Activated CD4-positive, alpha-beta T cell treated with anti-CD3 and anti-CD28 coated beads, Interleukin-2, amount 10 ng/mL, durations not matched to agents 7 days and 5 days (primary cell): Measurements from ENCODE around the gene ABCG1. TPM values are rescaled to one million over a fixed set of nuclear protein-coding genes. Genes with fewer than 3 reads are reported as not detected.

Source experiments
- CTCF ChIA-PET: fragments of 350-600 bp; sonication (Branson Sonifier 250); formaldehyde crosslinking; loops from one replicate; lab custom pipeline; 2021; ENCODE audit warnings: antibody characterized with exemption; lab: Charles Lee
- POLR2A ChIA-PET: fragments of 350-600 bp; sonication (Branson Sonifier 250); formaldehyde crosslinking; loops from one replicate; lab custom pipeline; 2021; ENCODE audit warnings: antibody characterized with exemption; lab: Charles Lee
- DNase-seq: peaks from one replicate; pipeline ENCODE4 v3.0.0-alpha.2; 2020
- H3K27ac Mint-ChIP-seq: one replicate; pipeline ENCODE4 v1.8.0; 2021; ENCODE audit warnings: mild to moderate bottlenecking, moderate library complexity, mixed read lengths
- H3K27me3 Mint-ChIP-seq: one replicate; pipeline ENCODE4 v1.8.0; 2021; ENCODE audit warnings: mixed read lengths
- H3K36me3 Mint-ChIP-seq: one replicate; pipeline ENCODE4 v1.8.0; 2021; ENCODE audit warnings: low read depth, mixed read lengths
- H3K4me1 Mint-ChIP-seq: one replicate; pipeline ENCODE4 v1.8.0; 2021; ENCODE audit warnings: mixed read lengths
- H3K4me3 Mint-ChIP-seq: one replicate; pipeline ENCODE4 v1.8.0; 2021; ENCODE audit warnings: mild to moderate bottlenecking, moderate library complexity, mixed read lengths
- H3K9me3 Mint-ChIP-seq: one replicate; pipeline ENCODE4 v1.8.0; 2021; ENCODE audit warnings: mixed read lengths
- total RNA-seq, 2 experiments: library from RNA; stranded (reverse); gene quantifications; one replicate each; pipeline ENCODE4 v1.2.3, GENCODE V29; 2021

The ABCG1 gene
- total RNA-seq, 2 experiments from 2014 or later: 10.2 to 12.3 TPM

- Mint-ChIP-seq H3K4me1 (peaks cover 2% of the 10 kb centered on the region), H3K9me3 (no peaks in the 10 kb centered on the region), H3K27ac (no peak overlapping the region), H3K36me3 (no peaks in the 10 kb centered on the region), H3K4me3 (no peak overlapping the region), H3K27me3 (no peaks in the 10 kb centered on the region)
- ChIA-PET CTCF (no interaction called here), POLR2A (no interaction called here)
- no peak for DNase-seq
Observed at GRCh38 chr21:42343556-42343955, 124.6 kb downstream of the ABCG1 start.

GRCh38 chr21:42343963-42344510, 125.1 kb downstream of the ABCG1 start:
- no peak overlapping the region for H3K27ac Mint-ChIP-seq
- H3K4me1 Mint-ChIP-seq: no peaks in the 10 kb centered on the region
- POLR2A ChIA-PET: no interaction called here
- no peaks in the 10 kb centered on the region for H3K9me3 Mint-ChIP-seq
- CTCF ChIA-PET: no interaction called here
- H3K27me3 Mint-ChIP-seq: no peaks in the 10 kb centered on the region
- no peaks in the 10 kb centered on the region for H3K36me3 Mint-ChIP-seq
- no peak for DNase-seq
- H3K4me3 Mint-ChIP-seq: no peak overlapping the region

GRCh38 chr21:42344631-42345030, 125.7 kb downstream of the ABCG1 start:
- Mint-ChIP-seq H3K36me3 (no peaks in the 10 kb centered on the region), H3K4me3 (no peak overlapping the region), H3K9me3 (no peaks in the 10 kb centered on the region), H3K4me1 (no peaks in the 10 kb centered on the region), H3K27me3 (no peaks in the 10 kb centered on the region), H3K27ac (no peak overlapping the region)
- DNase-seq: no peak
- POLR2A ChIA-PET: no interaction called here
- CTCF ChIA-PET: no interaction called here

GRCh38 chr21:42346441-42346840, 127.5 kb downstream of the ABCG1 start:
- DNase-seq: no peak
- Mint-ChIP-seq H3K4me1 (no peaks in the 10 kb centered on the region), H3K9me3 (no peaks in the 10 kb centered on the region), H3K36me3 (no peaks in the 10 kb centered on the region), H3K27ac (no peak overlapping the region), H3K4me3 (no peak overlapping the region), H3K27me3 (no peaks in the 10 kb centered on the region)
- POLR2A ChIA-PET: no interaction called here
- CTCF ChIA-PET: interaction anchor here (1.6 kb wide), 1 partner anchor 58 kb away, joined by 3 read pairs; the partner anchor contains the start of gene UBASH3A

Other genes starting within 250 kb of the ABCG1 start
- 10 to 100 TPM; 22.1 to 22.6 TPM for gene ZBTB21, start 208.8 kb upstream of the ABCG1 start, total RNA-seq
- under 1 TPM; 0.10 to 0.21 TPM for gene UMODL1, start 147.8 kb upstream of the ABCG1 start, total RNA-seq
- not detected for gene TFF3, start 96.3 kb downstream of the ABCG1 start, total RNA-seq
- gene TFF2, start 131.9 kb downstream of the ABCG1 start, total RNA-seq: not detected
- not detected for gene TFF1, start 147.4 kb downstream of the ABCG1 start, total RNA-seq
- gene TMPRSS3, start 176.9 kb downstream of the ABCG1 start, total RNA-seq: 1 to 10 TPM; 7.4 to 8.9 TPM
- 10 to 100 TPM; 77.4 to 83.7 TPM for gene UBASH3A, start 184.8 kb downstream of the ABCG1 start, total RNA-seq